Liver (tissue), 9 donors: ENCODE data around the gene PHC3. TPM values are rescaled to one million over a fixed set of nuclear protein-coding genes. Genes with fewer than 3 reads are reported as not detected.

Source experiments
- DNase-seq: peaks from one replicate; pipeline ENCODE4 v3.0.0-alpha.2; 2017; ENCODE audit warnings: low spot score
- H3K27ac ChIP-seq, 2 donors: one replicate each; pipeline ENCODE4 v1.7.0; 2013; ENCODE audit warnings: inconsistent platforms in 2 of 2, low read length in 2 of 2, control low read depth in 1 of 2, low read depth in 1 of 2, mild to moderate bottlenecking in 1 of 2
- H3K27me3 ChIP-seq, 4 donors: one replicate each; pipeline versions ENCODE4 v1.6.1 to v1.7.0; 2013; ENCODE audit warnings: low read length in 3 of 4, inconsistent platforms in 1 of 4, mild to moderate bottlenecking in 1 of 4, moderate library complexity in 1 of 4; ENCODE audit not compliant: control insufficient read depth in 4 of 4, insufficient read depth in 4 of 4
- H3K36me3 ChIP-seq, 4 donors: one replicate each; pipeline versions ENCODE4 v1.6.1 to v1.7.0; 2013; ENCODE audit warnings: low read length in 3 of 4, mild to moderate bottlenecking in 3 of 4, low read depth in 1 of 4, moderate library complexity in 1 of 4; ENCODE audit not compliant: control insufficient read depth in 4 of 4, insufficient read depth in 3 of 4
- H3K4me1 ChIP-seq, 4 donors: one replicate each; pipeline versions ENCODE4 v1.6.1 to v1.7.0; 2013; ENCODE audit warnings: low read length in 3 of 4, mild to moderate bottlenecking in 3 of 4, moderate library complexity in 1 of 4; ENCODE audit not compliant: control insufficient read depth in 4 of 4, insufficient read depth in 4 of 4
- H3K4me3 ChIP-seq, 3 donors: one replicate each; pipeline versions ENCODE4 v1.6.1 to v1.7.0; 2013; ENCODE audit warnings: low read length in 3 of 3, control low read depth in 1 of 3, low read depth in 1 of 3, mild to moderate bottlenecking in 1 of 3
- H3K9ac ChIP-seq, 2 donors: one replicate each; pipeline ENCODE4 v1.7.0; 2013; ENCODE audit warnings: low read length in 2 of 2, mild to moderate bottlenecking in 2 of 2, moderate library complexity in 2 of 2, control low read depth in 1 of 2, low read depth in 1 of 2
- H3K9me3 ChIP-seq, 4 donors: one replicate each; pipeline versions ENCODE4 v1.6.1 to v1.7.0; 2013; ENCODE audit warnings: low read length in 3 of 4; ENCODE audit not compliant: control insufficient read depth in 4 of 4
- CTCF ChIP-seq: fragments of 150-350 bp; IDR thresholded peaks from 2 replicates; pipeline ENCODE4 v1.5.1; 2017; ENCODE audit warnings: improper control_type of control experiment, low read depth, low read length; ENCODE audit not compliant: missing input control
- EGR1 ChIP-seq, 2 donors: IDR thresholded peaks; 2 replicates each; pipeline ENCODE4 v1.6.1; 2016 to 2018; ENCODE audit warnings: antibody characterized with exemption in 2 of 2, low read depth in 2 of 2
- FOXA1 ChIP-seq: IDR thresholded peaks from 2 replicates; pipeline ENCODE4 v1.6.1; 2016; ENCODE audit warnings: antibody characterized with exemption
- GABPA ChIP-seq, 2 donors: IDR thresholded peaks in 1 of 2; conservative IDR thresholded peaks in 1 of 2; 2 replicates each; pipeline ENCODE4 v1.6.1; 2016; ENCODE audit warnings: antibody characterized with exemption in 2 of 2, mild to moderate bottlenecking in 1 of 2, moderate library complexity in 1 of 2
- HNF4G ChIP-seq: IDR thresholded peaks from 2 replicates; pipeline ENCODE4 v1.6.1; 2016; ENCODE audit warnings: antibody characterized with exemption
- JUND ChIP-seq, 2 donors: IDR thresholded peaks; 2 replicates each; pipeline ENCODE4 v1.6.1; 2016; ENCODE audit warnings: antibody characterized with exemption in 2 of 2
- MAX ChIP-seq: IDR thresholded peaks from 2 replicates; pipeline ENCODE4 v1.6.1; 2016; ENCODE audit warnings: antibody characterized with exemption
- NR2F2 ChIP-seq: IDR thresholded peaks from 2 replicates; pipeline ENCODE4 v1.6.1; 2016; ENCODE audit warnings: antibody characterized with exemption
- RAD21 ChIP-seq, 2 donors: IDR thresholded peaks; 2 replicates each; pipeline ENCODE4 v1.6.1; 2016; ENCODE audit warnings: antibody characterized with exemption in 2 of 2, mild to moderate bottlenecking in 2 of 2
- SP1 ChIP-seq: IDR thresholded peaks from 2 replicates; pipeline ENCODE4 v1.6.1; 2018; ENCODE audit warnings: antibody characterized with exemption, mild to moderate bottlenecking
- TAF1 ChIP-seq: conservative IDR thresholded peaks from 2 replicates; pipeline ENCODE4 v1.6.1; 2016; ENCODE audit warnings: antibody characterized with exemption, mild to moderate bottlenecking
- YY1 ChIP-seq: IDR thresholded peaks from 2 replicates; pipeline ENCODE4 v1.6.1; 2016; ENCODE audit warnings: antibody characterized with exemption, mild to moderate bottlenecking
- ZBTB33 ChIP-seq: IDR thresholded peaks from 2 replicates; pipeline ENCODE4 v1.6.1; 2016; ENCODE audit warnings: antibody characterized with exemption
- WGBS: extraction: QIAGEN DNeasy Blood & Tissue Kit; methylation state at CpG from one replicate; pipeline ENCODE4 v1.1.7; 2013; 5-methylcytosine and 5-hydroxymethylcytosine counted together
- polyA plus RNA-seq, 2 donors: library from polyadenylated mRNA; stranded (reverse) in 1 of 2; unstranded in 1 of 2; fragments of 200-250 nt in 1 of 2; fragments of >200 nt in 1 of 2; fragmentation: Nextera tagmentation in 1 of 2; extraction: Ambion mirVana in 1 of 2; gene quantifications; one replicate each; pipeline versions ENCODE4 v1.2.1 to v1.2.3, GENCODE V29; 2013 to 2015
- total RNA-seq, 2 donors: library from RNA; depleted of rRNA; stranded (reverse); fragments of >200 nt; gene quantifications; one replicate each; pipeline ENCODE4 v1.2.3, GENCODE V29; 2014
- TF ChIP-seq, protein P1 (sequence below): IDR thresholded peaks from 2 replicates; pipeline ENCODE4 v1.6.1; 2016; ENCODE audit warnings: antibody characterized with exemption
- donor health status: healthy.
- donor health status: healthy.
- donor health status: healthy.
- donor health status: healthy.
- donor health status: healthy.

The PHC3 gene
- total and polyA plus RNA-seq, 4 donors: 3.9 to 44.7 (median 24.2) TPM

- H3K9me3 ChIP-seq: no peaks in the 10 kb centered on the region
- H3K9ac ChIP-seq: no peak overlapping the region
- no peak overlapping the region for H3K4me3 ChIP-seq
- no peak for DNase-seq
- TF ChIP-seq SP1 (no peak), CTCF (no peak), FOXA1 (no peak)
- TF ChIP-seq, protein P1, sequence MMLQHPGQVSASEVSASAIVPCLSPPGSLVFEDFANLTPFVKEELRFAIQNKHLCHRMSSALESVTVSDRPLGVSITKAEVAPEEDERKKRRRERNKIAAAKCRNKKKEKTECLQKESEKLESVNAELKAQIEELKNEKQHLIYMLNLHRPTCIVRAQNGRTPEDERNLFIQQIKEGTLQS: no peak
- H3K27me3 ChIP-seq: no peaks in the 10 kb centered on the region
- H3K27ac ChIP-seq: no peak overlapping the region
- H3K4me1 ChIP-seq: no peaks in the 10 kb centered on the region
- H3K36me3 ChIP-seq: peaks cover 0 to 48% (median 25%) of the 10 kb centered on the region in 4 donors
Measured at GRCh38 chr3:170090601-170090981, 90.9 kb downstream of the PHC3 start.

- Histone ChIP-seq H3K27ac (no peak overlapping the region), H3K4me1 (no peaks in the 10 kb centered on the region), H3K9me3 (no peaks in the 10 kb centered on the region), H3K27me3 (no peaks in the 10 kb centered on the region), H3K4me3 (no peak overlapping the region), H3K9ac (no peak overlapping the region), H3K36me3 (peaks cover 2 to 50% (median 26%) of the 10 kb centered on the region in 4 donors)
- 86% methylated on average over 3 of the region's 3 CpGs for WGBS
- no peak for TF ChIP-seq TAF1
- no peak for TF ChIP-seq CTCF
- TF ChIP-seq EGR1 (IDR thresholded peaks at IDR 0.05; ENCODE audit: low read depth in 2 of 2): no peak
- TF ChIP-seq YY1: no peak
- no peak for TF ChIP-seq GABPA (IDR thresholded peaks at IDR 0.05 in 1 of 2, conservative IDR thresholded peaks at IDR 0.05 in 1 of 2)
- TF ChIP-seq, protein P1: no peak
- TF ChIP-seq ZBTB33: no peak
- TF ChIP-seq HNF4G: no peak
- no peak for TF ChIP-seq RAD21 (IDR thresholded peaks at IDR 0.05)
- TF ChIP-seq MAX: no peak
- TF ChIP-seq NR2F2: no peak
- TF ChIP-seq JUND (IDR thresholded peaks at IDR 0.05): no peak
- no peak for DNase-seq
Measured at GRCh38 chr3:170089862-170090600, 91.5 kb downstream of the PHC3 start.
